Activated CD8-positive, alpha-beta memory T cell treated with anti-CD3 and anti-CD28 coated beads for 36 hours (primary cell): ENCODE measurements around the gene COG4. TPM values are rescaled to one million over a fixed set of nuclear protein-coding genes. Genes with fewer than 3 reads are reported as not detected.

Source experiments
- CTCF ChIA-PET: fragments of 350-600 bp; sonication (Branson Sonifier 250); formaldehyde crosslinking; loops from one replicate; lab custom pipeline; 2021; ENCODE audit warnings: antibody characterized with exemption; lab: Charles Lee
- POLR2A ChIA-PET: fragments of 350-600 bp; sonication (Branson Sonifier 250); formaldehyde crosslinking; loops from one replicate; lab custom pipeline; 2021; ENCODE audit warnings: antibody characterized with exemption; lab: Charles Lee
- total RNA-seq, 2 experiments: library from RNA; stranded (reverse); gene quantifications; one replicate each; pipeline ENCODE4 v1.2.3, GENCODE V29; 2021

The COG4 gene
- total RNA-seq, 2 experiments from 2014 or later = 39.4 to 44.2 TPM

DNA sequence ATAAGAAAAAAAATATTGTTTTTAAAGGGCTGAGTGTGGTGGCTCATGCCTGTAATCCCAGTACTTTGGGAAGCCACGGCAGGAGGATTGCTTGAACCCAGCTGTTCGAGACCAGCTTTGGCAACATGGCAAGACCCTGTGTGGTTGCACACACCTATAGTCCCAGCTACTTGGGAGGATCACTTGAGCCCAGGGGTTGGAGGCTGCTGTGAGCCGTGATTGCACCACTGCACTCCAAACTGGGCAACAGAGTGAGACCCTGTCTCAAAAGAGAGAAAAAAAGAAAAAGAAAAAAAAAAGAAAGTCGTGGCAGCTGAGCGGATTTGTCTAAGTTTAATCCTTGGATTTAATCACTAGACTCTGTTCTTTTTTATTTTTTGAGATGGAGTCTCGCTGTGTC lies 75.3 kb downstream of the COG4 start:
- ChIA-PET CTCF (no interaction called here), POLR2A (no interaction called here)

DNA sequence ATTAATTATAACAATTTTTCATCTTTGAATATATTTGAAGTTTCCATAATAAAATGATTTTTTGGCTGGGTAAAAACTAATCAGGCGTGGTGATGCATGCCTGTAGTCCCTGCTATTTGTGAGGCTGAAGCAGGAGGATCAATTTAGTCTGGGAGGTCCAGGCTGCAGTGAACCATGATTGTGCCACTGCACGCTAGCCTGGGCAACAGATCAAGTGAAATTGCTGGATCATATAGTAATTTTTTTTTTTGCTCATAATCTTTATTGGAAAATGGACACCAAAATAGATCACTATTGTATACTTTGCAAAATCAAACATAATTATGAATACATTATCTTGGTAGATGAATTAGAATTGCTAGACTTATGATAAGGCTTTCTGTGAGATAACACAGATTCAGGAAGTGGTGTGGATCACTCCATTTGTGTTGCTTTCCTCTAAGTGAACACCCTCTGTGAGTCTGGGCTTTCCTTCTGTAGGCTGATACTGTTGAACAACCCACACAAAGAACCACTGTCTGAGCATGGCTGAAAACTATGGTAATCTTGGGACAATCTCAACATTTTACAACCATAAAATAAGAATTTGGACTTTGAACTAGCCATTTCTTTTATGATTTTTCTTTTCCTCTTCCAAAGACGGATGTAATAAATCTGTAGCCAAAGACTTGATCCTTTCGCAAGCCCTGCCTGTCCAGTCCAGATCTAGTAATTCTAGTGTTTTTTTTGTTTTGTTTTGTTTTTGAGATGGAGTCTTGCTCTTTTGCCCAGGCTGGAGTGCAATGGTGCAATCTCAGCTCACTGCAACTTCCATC lies 78.9 kb downstream of the COG4 start:
- POLR2A ChIA-PET = no interaction called here
- CTCF ChIA-PET = interaction anchor here (0.6 kb wide), 1 partner anchor 877 kb away, joined by 3 read pairs; no protein-coding TSS in a partner anchor

GRCh38 chr16:70442344-70442743 lies 81.0 kb downstream of the COG4 start:
- ChIA-PET POLR2A (interaction anchor here (0.7 kb wide), 1 partner anchor 133 kb away, joined by 9 read pairs; no protein-coding TSS in a partner anchor), CTCF (interaction anchor here (1.7 kb wide), 1 partner anchor 12 kb away, joined by 4 read pairs; the partner anchor contains the start of gene FCSK)

GRCh38 chr16:70441406-70441990 lies 81.9 kb downstream of the COG4 start:
- POLR2A ChIA-PET = no interaction called here
- CTCF ChIA-PET = no interaction called here

DNA sequence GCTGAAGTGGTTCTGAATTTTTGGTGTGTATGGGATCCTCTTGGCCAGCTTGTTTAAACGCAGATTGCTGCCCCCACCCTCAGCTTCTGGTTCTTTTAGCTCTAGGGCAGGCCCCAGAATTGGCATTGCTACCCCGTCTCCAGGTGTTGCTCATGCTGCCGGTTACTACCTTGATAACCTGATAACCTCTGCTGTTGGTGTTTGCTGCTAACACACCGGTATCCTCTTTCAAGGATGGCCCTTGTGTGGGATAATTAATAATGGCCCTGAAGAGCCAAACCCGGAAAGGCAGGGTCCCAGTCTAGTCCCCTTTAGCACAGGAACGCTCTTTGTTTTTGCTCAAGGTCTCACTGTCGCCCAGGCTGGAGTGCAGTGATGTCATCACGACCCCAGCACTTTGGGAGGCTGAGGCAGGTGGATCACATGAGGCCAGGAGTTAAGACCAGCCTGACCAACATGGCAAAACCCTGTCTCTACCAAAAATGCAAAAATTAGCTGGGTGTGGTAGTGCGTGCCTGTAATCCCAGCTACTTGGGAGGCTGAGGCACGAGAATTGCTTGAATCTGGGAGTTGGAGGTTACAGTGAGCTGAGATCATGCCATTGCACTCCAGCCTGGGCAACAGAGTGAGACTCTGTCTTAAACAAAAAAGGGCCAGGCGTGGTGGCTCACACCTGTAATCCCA lies 83.2 kb downstream of the COG4 start:
- ChIA-PET CTCF (interaction anchor here (0.9 to 2.4 kb wide), 2 partner anchors 14 to 37 kb away, joined by 3 to 9 read pairs; no protein-coding TSS in a partner anchor), POLR2A (interaction anchor here (2.1 kb wide), 1 partner anchor 59 kb away, joined by 8 read pairs; no protein-coding TSS in a partner anchor)

DNA sequence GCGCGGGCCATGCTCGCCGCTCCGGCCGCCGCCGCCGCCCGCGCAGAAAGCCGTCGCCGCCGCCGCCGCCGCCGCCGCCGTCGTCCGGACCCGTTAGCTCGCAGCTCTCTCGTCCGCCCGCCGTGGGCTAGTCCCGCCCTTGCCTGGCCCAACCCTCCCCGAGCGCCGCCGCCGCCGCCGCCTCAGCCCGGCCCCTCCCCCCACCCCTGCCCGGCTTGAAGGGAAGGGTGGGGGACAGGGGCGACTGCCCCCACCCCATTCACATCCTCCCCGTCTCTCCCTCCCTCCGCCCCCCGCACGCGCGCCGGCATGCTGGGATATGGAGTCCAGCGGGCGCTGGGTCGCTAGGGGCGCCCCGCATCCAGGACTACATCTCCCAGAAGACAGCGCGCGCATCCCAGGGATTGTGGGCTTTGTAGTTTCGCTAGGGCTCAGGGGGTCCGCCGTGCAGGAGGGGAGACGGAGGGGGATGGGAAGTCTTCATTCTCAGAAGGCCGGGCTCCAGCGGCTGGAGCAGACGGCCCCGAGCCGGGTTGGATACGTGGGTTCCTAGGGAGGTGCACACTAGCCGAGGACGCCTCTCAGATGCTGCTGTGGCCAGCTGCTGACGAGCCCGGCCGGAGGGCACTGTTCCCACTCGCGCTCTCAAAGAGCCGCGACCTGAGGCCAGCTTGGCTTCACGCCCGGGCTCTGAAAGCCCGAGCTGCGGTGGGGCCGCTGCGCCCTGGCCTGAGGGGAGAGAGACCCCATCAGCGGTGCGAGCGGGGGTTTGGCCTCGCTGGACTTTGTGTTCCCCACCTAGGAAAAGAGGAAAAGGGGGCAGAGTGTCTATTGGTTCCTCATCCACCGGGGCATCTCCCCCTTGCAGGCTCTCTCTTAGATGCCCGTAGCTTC lies 84.1 kb downstream of the COG4 start, which contains the start of gene ST3GAL2:
TSS of gene ST3GAL2 (minus strand) at position 132 of the 894 bp plus-strand sequence. CDS start 40,570 bp downstream, outside the sequence.
- CTCF ChIA-PET = interaction anchor here (1.3 to 2.4 kb wide), 2 partner anchors 13 to 38 kb away, joined by 3 to 9 read pairs; no protein-coding TSS in a partner anchor
- POLR2A ChIA-PET = interaction anchor here (0.5 to 2.1 kb wide), 4 partner anchors 20 to 86 kb away, joined by 3 to 8 read pairs (median 4); no protein-coding TSS in a partner anchor

GRCh38 chr16:70438585-70438968 lies 84.8 kb downstream of the COG4 start:
- POLR2A ChIA-PET = interaction anchor here (0.5 to 2.1 kb wide), 4 partner anchors 19 to 87 kb away, joined by 3 to 8 read pairs (median 4); no protein-coding TSS in a partner anchor
- CTCF ChIA-PET = interaction anchor here (0.6 to 2.4 kb wide), 3 partner anchors 13 to 210 kb away, joined by 3 to 9 read pairs (median 3); no protein-coding TSS in a partner anchor

DNA sequence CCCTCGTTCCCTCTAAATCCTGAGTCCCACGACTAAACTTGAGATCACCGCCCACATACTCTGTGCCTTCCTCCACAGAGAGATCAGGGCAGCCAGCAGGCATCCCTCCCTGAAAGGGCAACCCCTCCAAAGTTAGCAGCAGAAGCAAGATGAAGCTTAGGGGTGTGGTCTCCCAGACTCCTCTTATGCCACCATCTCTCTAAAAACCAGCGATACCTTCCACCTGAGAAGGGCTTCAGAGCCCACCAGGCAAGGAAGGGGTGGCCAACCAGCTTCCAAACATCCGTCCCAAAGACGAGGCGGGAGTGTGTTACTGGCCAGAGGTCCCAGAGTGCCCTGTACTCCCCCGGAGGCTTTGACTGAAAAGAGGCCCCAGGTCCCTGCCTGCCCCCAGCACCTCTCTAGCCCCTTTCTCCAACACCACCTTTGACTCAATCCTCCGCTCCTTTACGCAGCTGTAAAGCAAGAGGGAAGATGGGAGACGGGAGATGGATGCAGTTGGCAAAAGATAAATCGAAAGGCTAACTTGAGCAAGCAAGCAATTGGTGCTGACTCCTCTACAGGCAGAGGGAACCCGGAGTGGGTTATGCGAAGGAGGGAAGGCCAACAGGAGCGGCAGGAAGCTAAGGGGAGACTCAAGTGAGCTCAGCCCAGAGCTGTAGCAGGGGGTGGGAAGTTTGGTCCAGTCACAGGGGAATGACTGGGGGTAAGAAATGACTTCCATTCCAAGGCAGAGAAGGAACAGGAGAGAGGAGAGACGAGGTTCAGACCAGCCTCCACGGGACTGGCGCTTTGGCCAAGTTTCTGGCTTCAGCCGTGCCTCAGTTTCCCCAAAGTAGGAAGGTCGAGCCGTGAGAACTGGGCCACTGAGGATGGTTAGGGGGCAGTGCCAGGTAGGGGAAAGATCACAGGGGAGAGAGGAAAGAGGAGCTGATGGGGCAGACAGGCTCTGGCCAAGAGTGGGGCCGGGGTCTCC lies 85.5 kb downstream of the COG4 start:
- POLR2A ChIA-PET = interaction anchor here (0.6 to 2.1 kb wide), 4 partner anchors 19 to 113 kb away, joined by 3 to 11 read pairs (median 6); no protein-coding TSS in a partner anchor
- CTCF ChIA-PET = interaction anchor here (0.5 to 2.4 kb wide), 4 partner anchors 40 to 211 kb away, joined by 3 to 9 read pairs (median 3); no protein-coding TSS in a partner anchor

- ChIA-PET POLR2A (interaction anchor here (0.6 kb wide), 1 partner anchor 113 kb away, joined by 11 read pairs; no protein-coding TSS in a partner anchor), CTCF (interaction anchor here (0.5 kb wide), 1 partner anchor 68 kb away, joined by 3 read pairs; no protein-coding TSS in a partner anchor)
Observed at GRCh38 chr16:70437017-70437581, 86.3 kb downstream of the COG4 start.

- CTCF ChIA-PET = interaction anchor here (0.5 kb wide), 1 partner anchor 577 kb away, joined by 3 read pairs; no protein-coding TSS in a partner anchor
- POLR2A ChIA-PET = interaction anchor here (0.6 kb wide), 1 partner anchor 37 kb away, joined by 3 read pairs; no protein-coding TSS in a partner anchor
Observed at GRCh38 chr16:70434484-70435260, 88.7 kb downstream of the COG4 start.

- ChIA-PET CTCF (no interaction called here), POLR2A (no interaction called here)
Observed at GRCh38 chr16:70433458-70434103, 89.8 kb downstream of the COG4 start.

DNA sequence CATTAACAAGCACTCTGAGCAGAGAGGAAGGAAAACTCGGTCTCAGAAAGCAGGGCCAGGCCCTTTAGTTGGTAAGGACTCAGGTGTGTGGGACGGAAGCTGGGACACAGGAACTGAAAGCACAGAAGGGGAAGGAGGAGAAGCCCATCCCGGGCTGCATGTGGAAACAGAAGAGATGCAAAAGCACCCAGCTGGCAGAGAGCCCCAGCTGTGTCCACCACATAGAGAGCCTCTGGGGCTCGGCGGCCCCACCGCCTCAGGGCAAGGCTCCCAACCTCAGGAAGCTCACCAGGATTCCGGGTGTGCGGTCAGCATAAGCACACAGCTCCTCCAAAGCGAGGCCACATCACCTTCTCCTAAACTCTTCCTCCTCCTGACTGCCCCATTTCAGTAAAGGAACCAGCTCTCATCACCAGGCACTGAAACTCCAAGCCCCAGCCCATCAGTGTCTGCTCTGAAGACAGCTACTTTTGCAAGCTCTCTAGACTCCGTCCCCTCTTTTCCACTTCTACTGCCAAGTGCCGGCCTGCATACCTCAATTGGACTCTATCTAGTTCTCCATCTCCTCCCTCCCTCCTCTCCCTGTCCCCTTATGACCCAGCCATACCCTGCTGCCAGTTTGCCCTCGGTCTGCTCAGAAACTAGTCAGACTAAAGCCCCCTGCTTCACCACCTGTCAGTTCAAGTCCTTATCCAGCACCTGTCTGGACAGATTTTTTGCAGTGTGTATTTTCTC lies 90.5 kb downstream of the COG4 start:
- POLR2A ChIA-PET = no interaction called here
- CTCF ChIA-PET = no interaction called here

- POLR2A ChIA-PET = no interaction called here
Observed at GRCh38 chr16:70432356-70432722, 91.0 kb downstream of the COG4 start.

DNA sequence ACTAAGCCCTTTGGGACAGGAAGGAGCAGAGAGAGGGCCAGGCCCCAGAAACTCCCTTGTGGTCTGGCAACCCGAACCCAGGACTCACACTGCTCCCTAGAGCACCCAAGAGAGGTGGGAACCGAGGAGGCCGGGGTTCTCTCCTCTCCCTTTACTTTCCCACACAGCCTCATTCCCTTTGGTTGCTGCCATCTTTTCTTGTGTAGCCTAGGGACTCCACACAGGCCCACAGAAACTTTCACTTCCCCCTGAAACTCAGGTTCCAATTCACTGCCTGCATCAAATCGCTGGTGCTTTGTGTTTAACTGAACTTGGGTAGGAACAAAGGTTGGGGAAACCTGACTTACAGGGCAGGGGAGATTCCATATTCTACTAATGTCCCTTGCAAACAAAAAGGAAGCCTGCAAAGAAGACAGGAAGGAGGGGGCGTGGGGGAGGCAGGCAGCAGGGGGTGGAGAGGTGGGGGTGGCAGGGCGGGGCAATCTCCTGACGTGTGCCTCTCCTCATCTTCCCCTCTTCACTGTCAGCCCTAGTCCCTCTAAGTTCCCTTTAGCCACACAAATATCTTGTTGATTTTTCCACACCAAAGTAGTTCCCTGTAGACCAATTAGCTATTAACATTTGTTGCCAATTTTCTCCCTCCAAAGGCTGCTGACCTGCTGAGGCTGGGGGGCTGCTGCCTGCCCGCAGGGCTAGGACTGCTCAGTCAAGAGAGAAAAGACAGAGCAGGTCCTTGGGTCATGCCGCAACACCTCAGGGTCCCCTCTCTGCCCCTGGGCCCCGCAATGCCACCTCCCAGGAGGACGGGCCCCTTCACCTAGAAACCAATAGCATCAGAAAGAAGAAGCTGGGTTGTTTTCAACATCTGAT lies 92.5 kb downstream of the COG4 start:
- ChIA-PET POLR2A (no interaction called here), CTCF (no interaction called here)

More at GRCh38 chr16:70432356-70432722, 91.0 kb downstream of the COG4 start:
- CTCF ChIA-PET = no interaction called here
